NCI-H510A treated with DMSO at 0.1 percent for 48 hours (cell line): ENCODE data around the gene MCRIP1.
A peak's percentile ranks its signal among the peaks of the same experiment; 100 is the strongest.

Source experiments
- DNase-seq: peaks from one replicate; lab custom pipeline; 2025; lab: John Stamatoyannopoulos, UW

Gene MCRIP1, protein sequence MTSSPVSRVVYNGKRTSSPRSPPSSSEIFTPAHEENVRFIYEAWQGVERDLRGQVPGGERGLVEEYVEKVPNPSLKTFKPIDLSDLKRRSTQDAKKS

DNA sequence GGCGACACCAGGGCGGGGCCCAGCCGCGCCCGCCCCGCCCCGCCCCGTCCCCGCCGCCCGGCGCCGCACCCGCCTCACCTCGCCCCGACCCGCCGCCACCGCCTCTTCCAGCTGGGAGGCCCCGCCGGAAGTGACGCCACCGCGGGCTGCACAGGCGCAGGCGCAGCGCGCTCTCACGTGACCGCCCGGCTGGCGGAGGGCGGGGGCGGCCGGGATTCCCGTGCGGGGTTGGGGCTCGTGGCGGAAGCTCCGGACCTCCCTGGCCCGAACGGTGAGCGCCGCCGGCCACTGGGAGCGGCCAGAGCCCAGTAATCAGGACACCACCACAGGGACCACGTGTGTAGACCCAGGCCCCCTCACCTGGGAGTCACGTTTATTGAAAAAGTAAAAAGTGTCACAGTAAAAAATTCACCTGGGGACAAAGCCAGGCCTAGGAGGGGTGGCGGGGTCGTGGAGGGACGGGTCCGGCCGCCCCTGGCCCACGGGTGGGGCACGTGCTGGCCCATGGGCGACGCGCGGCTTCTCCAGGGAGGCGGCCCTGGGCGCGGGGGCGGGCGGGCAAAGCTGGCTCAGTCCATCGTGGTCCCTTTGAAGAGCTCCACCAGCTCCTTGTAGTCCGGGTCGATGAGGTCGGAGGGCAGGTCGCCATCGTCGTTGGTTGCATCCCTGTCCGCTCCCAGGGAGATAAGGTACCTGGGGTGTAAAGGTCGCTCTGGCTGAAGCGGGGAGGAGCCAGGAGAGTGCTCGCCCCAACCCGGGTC lies at the start of gene MCRIP1:
Gene MCRIP1, minus strand, starts transcription at position 132 of the 761 bp plus-strand sequence. CDS start 8,785 bp downstream, outside the sequence.
- DNase-seq = peak; percentile 90

DNA sequence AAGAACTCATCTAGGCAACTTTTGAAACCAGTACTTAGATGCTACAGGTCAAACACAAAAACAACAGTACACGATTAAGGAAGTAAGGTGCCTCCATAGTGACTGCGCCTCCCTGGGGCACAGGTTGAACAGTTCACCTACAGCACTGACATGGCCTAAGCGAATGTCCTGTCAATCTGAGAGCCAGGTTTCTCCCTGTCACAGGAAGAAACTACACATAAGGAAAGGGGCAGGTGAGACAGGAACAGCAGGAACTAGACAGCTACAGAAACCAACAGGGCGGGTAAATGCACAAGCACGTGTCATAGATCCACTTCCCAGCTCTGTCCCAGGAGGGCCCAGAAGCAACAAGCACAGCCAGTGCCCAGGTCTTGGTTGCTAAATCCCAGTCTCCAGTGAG lies 46.0 kb upstream of the MCRIP1 start:
- no peak for DNase-seq

DNA sequence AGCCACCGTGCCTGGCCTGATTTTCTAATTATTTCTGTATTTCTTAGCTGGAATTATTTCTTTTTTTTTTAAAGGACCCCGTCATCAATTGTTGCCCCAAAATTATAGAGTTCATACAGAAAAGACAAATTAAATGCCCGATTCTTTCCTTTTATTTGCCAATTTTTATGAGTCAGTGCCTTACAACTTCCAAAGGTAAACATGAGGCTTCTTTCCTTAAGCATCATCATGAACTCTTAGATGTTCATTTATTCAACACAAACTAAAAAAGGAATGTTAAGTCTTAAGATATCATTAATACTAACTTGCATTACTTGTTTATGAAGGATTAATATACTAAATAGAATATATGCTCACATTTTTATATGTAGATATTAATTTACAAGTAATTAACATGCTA lies 45.2 kb upstream of the MCRIP1 start:
- DNase-seq = no peak

DNA sequence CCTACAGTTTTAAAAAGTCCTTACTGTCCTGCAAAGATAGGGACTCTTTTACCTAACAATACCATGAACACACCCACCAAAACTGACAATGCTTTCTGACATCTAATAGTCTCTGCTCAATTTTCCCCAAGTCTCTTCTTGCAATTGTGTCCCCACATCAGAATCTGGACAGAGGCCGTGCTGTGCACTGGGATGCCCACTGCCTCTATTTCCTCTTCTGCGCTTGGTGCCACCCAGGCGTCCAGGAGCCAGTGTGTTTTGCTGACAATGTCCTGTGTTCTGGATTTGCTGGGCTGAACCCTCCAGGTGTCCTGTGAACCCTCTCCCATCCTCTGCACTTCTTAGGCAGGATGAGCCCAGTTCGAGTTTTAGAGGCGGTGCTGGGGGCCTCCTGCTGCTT lies 44.5 kb upstream of the MCRIP1 start:
- DNase-seq = no peak

DNA sequence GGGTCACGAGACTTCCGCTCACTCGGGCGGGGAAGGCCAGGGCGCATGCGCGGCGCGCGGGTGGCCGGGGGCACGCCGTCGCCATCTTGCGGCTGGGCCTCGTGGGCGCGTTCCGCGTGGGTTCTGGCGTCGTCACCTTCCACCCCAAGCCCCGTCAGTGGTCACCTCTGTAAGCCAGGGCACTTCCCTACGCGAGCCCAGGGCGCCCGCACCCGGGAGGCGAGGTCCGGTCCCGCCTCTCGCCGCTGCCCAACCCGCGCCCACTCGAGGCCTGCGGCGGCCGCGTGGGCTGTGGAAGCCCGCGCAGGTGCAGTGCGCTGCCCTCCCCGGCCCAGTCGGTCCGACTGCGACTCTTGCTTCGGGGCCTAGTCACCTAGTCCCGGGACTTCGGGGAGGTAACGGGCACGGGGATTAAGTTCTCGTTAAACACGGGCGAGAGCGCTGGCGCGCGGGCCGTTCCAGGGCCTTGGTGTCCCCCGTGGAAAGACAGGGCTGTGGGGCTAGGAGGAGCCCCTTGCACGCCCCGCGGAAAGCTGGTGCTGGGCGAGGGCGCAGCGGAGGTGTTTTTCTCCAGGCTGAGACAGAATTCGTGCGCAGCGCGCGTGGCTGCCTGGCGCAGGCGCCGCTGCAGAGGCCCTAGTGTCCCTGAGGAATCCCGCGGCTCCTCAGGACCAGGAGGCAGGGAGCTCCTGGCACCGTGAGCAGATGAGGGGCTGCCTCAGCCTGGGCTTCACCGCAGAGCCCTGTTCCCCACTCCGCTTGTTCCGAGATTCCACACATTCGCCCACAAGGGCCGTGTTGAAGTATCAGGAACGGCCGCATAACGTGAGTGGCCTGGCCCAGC lies 38.5 kb upstream of the MCRIP1 start:
- DNase-seq = peak; percentile 69

DNA sequence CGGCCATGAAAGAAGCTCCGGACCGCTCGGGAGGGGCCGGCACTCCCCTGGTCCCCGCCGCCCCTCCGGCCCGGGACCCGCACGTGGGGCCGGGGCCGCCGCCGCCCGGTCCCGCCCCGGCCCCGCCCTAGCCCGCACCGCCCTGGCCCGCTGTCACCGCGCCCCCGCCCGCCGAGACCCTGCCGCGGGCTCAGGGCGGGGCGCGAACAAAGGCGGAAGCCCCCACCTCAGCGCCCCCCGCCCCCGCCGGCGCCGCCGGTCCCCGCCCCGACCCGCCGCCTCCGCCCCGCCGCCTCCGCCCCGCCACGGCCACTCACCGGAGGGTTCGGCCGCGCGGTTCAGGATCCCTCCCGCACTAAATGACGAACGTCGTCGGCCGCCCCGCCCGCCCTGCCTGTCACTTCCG lies 37.9 kb upstream of the MCRIP1 start, which contains the start of gene ARHGDIA:
Gene ARHGDIA, minus strand, starts transcription at position 357 of the 406 bp plus-strand sequence. CDS start 1,407 bp downstream, outside the sequence.
- no peak for DNase-seq

DNA sequence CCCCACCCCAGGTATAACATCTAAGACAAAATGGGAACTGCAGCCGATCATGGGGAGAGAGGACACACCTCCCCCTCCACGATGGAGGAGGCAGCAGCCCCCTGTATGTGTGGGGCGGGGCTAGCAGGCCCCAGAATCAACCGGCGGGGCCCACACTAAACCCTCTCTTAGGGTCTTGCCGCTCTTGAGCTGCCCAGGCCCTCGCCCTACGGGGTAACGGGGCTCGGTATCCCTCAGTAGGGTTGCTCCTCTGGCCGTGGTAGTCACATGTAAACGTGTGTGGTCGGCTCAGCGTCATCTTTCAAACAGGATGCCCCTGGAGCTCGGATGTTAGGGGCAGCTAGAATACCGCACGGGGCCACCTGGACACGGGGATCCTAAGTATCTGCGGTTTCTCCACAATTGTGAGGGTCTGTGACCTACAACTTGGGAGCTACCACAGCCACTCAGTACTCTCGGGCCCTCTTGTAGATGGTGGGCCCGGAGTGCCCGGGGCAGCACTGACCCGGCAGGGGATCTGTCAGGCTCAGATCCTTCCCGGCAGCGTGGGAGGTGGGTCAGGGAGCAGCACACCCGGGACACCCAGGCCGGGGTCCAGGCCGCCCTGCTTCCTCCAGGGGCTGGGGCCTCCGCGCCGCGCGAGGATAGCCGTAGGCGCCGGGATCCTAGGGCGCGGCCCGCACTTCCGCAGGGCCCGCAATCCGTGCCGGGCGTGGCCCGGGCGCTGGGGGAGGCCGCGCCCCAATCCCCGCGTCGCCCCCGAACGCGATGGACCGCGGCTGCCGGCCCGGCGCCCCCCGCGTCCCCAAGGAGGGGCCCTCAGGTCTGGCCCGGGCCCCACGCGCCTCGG lies 37.3 kb upstream of the MCRIP1 start:
- peak; percentile 23 for DNase-seq

DNA sequence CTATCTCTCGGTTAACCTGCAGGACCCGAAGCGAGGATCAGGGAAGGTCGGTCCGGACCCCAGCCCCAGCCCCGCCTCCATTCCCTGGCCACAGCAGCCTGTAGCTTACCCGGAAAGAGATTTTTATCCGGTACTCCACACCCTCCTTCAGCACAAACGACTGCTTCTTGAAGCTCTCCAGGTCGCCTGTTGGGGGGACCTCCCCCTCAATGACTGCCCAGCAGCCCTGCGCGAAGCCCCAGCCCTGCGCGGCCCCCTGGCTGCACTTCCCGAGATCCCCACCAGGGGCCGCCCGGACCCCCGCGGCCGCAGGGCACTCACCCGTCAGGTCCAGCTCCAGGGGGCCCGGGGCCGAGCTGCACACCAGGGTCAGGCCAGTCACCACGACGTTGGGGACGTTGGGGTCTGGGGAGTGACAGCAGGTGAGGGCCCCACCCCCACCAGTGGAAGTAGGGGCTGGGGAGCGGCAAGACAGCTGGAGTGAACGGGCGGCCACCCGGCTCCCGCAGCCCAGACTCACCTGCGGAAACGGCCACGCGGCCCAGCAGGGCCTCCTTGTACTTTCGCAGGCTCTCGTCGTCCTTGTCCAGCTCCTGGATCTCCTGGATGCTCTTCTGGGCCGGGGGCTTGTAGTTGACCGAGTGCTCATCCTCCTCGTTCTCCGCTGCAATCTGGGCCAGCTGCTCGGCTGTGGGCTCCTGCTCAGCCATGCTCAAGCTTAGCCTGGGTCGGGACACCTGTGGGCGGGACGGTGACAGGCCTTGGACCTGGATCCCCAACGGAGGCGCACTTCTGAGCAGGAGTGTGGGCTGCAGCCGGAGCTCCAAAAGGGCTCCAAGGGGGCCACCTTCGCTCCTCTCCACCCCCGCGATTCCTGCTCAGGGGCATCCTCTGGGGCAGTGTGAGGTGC lies 36.4 kb upstream of the MCRIP1 start:
- DNase-seq = no peak

DNA sequence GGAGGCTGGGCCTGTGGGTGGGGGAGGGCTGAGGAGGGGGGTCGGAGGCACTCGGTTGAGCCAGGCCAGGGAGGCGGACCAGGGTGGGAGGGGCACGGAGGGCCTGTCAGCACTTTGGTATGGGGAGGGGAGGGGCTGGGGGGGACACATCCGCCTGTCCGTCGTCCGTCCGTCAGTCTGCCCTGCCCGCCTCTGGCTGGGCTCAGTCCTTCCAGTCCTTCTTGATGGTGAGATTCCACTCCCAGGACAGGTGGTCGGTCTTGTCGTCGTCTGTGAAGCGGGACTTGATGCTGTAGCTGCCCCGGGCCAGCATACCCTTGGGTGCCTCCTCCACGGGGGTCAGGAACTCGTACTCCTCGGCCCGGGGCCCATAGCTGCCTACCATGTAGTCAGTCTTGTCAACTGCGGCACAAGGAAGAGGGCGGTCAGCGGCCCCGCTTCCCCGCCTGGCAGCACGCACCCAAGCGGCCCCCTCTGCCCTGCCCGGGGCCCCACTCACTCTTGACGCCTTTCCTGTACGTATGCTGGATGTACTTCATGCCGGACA lies 35.7 kb upstream of the MCRIP1 start:
- no peak for DNase-seq

DNA sequence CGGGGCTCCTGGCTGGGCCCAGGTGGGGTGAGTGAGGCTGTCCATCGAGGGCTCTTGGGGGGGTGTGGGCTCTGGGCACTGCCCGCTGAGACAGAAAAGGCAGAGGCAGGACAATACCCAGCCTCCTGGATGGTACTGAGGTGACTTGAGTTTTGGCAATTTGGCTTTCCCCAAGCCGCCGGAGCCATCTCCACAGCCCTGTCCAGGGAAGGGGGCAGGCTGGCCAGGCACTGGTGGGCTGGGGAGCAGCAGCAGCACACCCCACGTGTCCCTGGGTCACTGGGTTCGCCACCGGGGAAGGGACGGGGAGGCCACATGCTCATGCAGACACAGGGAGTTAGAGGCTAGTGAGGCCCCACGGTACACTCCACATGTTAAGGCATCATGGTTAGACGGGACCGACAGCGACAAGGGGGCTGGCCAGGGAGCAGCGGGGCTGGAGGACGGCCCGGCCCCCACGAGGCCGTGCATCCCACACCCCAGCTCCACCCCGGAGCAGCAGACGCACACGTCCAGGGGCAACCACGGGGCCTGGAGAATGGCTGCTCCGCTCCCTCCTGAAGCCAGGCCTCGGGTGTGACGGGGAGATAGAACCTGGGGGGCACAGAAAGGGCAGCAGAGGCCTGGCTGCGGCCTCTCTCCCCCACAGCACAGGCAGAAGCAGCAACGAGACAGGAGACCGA lies 35.0 kb upstream of the MCRIP1 start:
- no peak for DNase-seq

DNA sequence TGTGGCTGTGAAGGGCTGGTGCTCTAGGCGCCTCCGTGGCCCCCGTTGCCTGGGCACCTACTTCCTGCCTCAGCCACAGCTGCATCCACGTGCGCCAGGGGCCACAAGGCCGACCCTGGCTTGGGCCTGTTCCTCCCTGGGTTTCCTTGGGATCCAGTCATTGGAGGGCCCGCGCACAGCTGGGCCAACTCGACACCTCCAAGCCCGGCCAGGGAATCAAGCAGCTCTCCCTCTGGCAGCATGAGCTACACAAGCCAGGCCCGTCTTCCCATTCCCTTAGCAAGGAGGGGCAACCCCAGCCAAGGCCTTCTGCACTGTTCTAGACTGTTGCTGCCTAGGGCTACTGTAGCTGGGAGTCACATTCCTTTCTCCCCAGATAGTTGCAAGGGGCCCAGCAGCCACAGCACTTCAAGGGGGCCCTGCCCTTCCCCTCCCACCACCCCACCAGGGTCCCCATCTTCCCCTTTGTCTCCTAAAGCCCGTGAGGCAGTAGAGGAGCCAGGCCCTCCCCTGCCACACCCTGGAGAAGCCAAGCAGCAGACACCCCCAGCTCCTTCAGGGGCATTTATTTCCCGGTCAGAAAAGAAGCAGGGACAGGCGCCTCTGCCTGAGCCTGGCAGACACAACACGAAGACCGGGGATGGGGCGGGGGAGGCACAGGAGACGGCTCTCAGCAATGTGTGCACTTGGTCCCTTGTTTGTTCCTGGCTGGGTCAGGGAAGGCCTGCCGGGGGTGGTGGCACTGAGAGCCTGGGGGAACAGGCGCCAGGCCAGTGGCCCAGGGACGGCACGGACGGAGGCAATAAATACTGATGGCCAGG lies 34.3 kb upstream of the MCRIP1 start:
- peak; percentile 22 for DNase-seq

DNA sequence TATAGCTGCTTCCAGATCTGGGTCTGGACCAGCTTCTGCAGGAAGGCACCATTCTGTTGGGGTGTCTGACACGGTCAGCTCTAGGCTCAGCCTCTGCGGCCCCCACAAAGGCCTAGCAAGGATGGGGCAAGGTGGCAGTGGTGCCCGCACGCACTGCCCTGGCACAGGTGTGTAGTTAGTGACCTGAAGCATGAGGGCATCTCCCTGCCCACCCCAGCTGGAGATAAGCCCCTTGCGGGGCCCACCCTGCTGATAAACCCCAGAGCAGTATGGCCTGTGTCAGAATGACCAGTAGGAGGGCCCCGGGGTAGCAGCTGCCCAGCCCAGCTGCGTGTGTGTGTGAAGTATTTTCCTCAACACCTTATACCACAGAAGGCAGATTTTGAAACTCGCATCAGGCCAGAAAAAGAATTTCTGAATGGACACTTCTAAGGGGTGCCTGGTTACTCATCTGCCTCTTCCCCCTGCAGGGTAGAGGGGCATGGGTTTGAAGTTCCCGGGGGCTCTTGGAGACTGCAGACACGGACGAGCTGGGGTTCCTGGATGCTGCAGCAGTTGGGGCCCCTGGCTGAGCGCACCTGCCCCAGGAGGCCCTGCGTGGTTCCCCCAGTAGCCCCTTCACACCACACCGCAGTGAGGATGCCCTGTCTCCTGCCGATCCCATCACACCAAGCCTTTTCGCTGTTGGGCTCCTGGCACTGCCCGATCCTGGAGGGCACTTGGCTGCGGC lies 33.5 kb upstream of the MCRIP1 start:
- DNase-seq = no peak

DNA sequence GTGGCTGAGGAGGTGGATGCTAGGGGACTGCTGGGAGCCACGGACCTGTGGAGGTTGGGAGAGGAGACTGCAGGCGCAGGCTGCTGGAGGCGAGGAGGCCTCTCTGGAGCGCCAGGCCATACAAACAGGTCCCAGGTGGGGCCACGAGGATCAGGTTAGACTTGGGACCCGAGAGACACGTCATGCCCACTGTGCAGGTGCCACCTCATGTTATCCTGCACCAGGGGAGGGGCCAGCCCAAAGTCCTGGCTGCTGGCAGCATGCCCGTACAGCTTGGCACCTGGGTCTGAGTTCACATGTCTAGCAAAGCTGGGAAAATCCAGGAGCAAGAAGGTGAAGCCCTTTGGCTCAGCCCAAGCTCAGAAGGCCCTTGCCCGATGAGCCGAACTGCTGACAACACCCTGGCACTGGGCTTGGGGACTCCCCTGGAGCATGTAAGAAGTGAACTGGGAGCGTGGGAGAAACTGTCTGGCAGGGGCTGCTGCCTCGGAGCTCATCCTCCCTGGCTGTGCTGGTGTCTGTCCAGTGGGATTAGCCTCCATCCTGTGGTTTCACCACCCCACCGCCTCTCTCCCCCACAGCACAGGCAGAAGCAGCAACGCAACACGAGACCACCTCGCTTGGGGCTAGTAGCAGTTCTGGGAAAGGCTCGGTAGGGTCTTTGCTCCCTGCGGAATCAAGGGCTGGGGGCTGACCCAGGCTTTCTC lies 32.8 kb upstream of the MCRIP1 start:
- no peak for DNase-seq

DNA sequence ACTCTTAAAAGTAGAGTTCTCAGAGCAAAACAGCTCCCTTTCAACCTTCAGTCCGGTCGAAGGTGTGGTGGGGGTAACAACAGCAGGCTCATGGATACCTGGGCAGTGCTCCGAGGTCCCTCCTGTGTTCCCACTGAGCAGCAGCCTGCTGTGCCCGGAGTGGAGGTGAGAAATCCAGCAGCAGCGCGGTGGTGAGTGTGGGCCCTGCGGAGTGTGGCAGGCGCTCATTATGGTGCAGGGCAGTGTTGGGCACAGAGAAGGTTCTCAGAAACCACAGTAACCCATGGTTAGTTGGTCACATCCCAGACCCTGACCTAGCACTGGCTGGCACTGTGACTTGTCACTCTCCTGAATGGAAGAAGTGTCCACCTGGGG lies 32.3 kb upstream of the MCRIP1 start:
- DNase-seq = no peak

DNA sequence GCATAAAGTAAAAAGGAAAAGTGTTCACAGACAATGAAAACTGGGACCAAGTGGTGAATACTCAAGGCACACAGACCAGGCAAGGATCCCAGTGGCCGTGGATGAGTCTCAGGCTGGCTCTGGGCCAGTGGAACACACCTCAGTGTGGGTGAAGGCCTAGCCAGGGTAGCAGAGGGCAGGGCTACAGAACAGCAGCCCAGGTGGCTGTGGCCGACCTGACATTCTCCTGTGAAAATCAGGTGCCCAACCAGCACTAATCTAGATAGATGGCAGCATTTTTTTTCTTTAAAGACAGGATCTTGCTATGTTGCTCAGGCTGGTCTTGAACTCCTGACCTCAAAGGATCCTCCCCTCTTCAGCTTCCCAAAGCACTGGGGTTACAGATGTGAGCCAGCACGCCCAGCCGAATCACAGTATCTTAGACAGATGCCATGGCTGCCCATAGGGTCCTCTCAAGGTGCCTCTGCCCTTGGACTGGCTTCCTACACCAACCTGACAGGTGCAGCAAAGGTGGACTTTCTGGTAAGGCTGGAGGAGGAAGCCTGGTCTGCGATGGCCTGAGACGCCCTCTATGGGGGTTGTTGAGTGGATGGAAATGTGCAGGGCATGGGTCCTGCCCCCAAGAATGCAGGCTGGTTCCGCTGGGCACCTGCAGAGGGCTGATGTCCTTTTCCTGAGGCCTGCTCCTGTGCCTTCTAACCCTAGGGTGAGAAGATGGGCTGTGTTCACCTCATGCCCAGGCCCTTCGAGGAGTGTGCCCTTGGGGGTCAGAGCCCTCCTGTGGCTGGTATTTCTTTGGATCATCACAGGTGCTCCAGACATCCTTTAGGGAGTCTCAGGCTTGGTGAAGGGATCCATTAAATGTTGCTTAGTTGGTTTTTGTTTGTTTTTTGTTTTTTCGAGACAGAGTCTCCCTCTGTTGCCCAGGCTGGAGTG lies 31.0 kb upstream of the MCRIP1 start:
- no peak for DNase-seq

DNA sequence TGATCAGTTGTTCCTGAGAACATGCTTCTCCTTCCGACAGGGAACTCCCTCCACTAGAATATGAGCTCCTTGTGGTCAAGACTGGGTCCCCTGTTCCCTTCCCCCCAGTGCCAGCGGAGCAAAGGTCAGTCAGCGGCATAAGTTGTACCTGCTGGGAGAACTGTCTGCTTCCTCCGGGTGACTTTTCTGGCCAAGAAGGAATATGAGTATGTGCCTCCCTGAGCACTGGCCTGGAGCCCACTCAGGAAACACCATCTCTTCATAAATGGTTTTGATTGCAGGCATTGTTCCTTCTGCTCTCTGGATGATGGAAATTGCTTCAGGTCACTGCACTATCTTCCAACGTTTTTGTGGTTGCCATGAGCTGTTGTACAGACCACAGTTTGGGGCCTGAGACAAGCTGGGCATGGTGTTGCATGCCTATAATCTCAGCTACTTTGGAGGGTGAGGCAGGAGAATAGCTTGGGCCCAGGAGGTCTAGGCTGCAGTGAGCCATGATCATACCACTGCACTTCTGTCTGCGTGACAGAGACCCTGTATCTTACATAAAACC lies 30.1 kb upstream of the MCRIP1 start:
- DNase-seq = no peak
